HEK293T (cell line): ENCODE data around the gene RPS29.
"Not testable (repeated sequence)": the region's sequence is repeated elsewhere in the genome, so short reads cannot be mapped to it uniquely, and the experiment has no call there.

Source experiments
- CTCF ChIA-PET: fragments of 350-600 bp; formaldehyde crosslinking; extraction: SDS; loops from one replicate; lab custom pipeline; 2021; ENCODE audit warnings: antibody characterized with exemption, inconsistent platforms; lab: Yijun Ruan, JAX
- POLR2A ChIA-PET: fragments of 350-600 bp; formaldehyde crosslinking; extraction: SDS; loops from one replicate; lab custom pipeline; 2020; ENCODE audit warnings: antibody characterized with exemption, inconsistent platforms; lab: Yijun Ruan, JAX
- DNase-seq: peaks from one replicate; pipeline ENCODE4 v3.0.0; 2012; ENCODE audit warnings: mixed read lengths; ENCODE audit errors: extremely low spot score
- ARNT ChIP-seq: fragments of 450-650 bp; IDR thresholded peaks from 2 replicates; pipeline ENCODE4 v1.6.1; 2017; ENCODE audit warnings: mild to moderate bottlenecking
- BHLHE40 ChIP-seq: fragments of 450-650 bp; IDR thresholded peaks from 2 replicates; pipeline ENCODE4 v1.6.1; 2016; ENCODE audit warnings: mild to moderate bottlenecking, moderate library complexity, borderline replicate concordance
- CTBP1 ChIP-seq: fragments of 450-650 bp; IDR thresholded peaks from 2 replicates; pipeline ENCODE4 v1.6.1; 2016; ENCODE audit warnings: borderline replicate concordance
- ELF4 ChIP-seq: fragments of 450-650 bp; IDR thresholded peaks from 2 replicates; pipeline ENCODE4 v1.6.1; 2017; ENCODE audit warnings: antibody characterized with exemption
- FOXA1 ChIP-seq: fragments of 450-650 bp; IDR thresholded peaks from 2 replicates; pipeline ENCODE4 v1.6.1; 2016; ENCODE audit warnings: mild to moderate bottlenecking
- FOXK2 ChIP-seq: fragments of 450-650 bp; IDR thresholded peaks from 2 replicates; pipeline ENCODE4 v1.6.1; 2016; ENCODE audit warnings: mild to moderate bottlenecking
- FOXM1 ChIP-seq: fragments of 450-650 bp; IDR thresholded peaks from 2 replicates; pipeline ENCODE4 v1.6.1; 2017; ENCODE audit warnings: mild to moderate bottlenecking, borderline replicate concordance
- HDGF ChIP-seq: fragments of 450-650 bp; IDR thresholded peaks from 2 replicates; pipeline ENCODE4 v1.6.1; 2017; ENCODE audit warnings: antibody characterized with exemption, borderline replicate concordance
- L3MBTL2 ChIP-seq: fragments of 450-650 bp; conservative IDR thresholded peaks from 2 replicates; pipeline ENCODE4 v1.6.1; 2016; ENCODE audit warnings: mild to moderate bottlenecking
- LEF1 ChIP-seq: fragments of 450-650 bp; IDR thresholded peaks from 2 replicates; pipeline ENCODE4 v1.6.1; 2017; ENCODE audit warnings: mild to moderate bottlenecking, borderline replicate concordance
- NFRKB ChIP-seq: fragments of 450-650 bp; IDR thresholded peaks from 2 replicates; pipeline ENCODE4 v1.6.1; 2016; ENCODE audit warnings: mild to moderate bottlenecking, moderate library complexity
- SP1 ChIP-seq: fragments of 450-650 bp; IDR thresholded peaks from 2 replicates; pipeline ENCODE4 v1.6.1; 2017
- SUZ12 ChIP-seq: fragments of 450-650 bp; IDR thresholded peaks from 2 replicates; pipeline ENCODE4 v1.6.1; 2016; ENCODE audit warnings: mild to moderate bottlenecking
- TARDBP ChIP-seq: fragments of 450-650 bp; IDR thresholded peaks from 2 replicates; pipeline ENCODE4 v1.6.1; 2016
- ZNF384 ChIP-seq: fragments of 450-650 bp; IDR thresholded peaks from 2 replicates; pipeline ENCODE4 v1.6.1; 2016
- TF ChIP-seq, protein P1 (sequence below): fragments of 450-650 bp; IDR thresholded peaks from 2 replicates; pipeline ENCODE4 v1.6.1; 2016

Gene RPS29

DNA sequence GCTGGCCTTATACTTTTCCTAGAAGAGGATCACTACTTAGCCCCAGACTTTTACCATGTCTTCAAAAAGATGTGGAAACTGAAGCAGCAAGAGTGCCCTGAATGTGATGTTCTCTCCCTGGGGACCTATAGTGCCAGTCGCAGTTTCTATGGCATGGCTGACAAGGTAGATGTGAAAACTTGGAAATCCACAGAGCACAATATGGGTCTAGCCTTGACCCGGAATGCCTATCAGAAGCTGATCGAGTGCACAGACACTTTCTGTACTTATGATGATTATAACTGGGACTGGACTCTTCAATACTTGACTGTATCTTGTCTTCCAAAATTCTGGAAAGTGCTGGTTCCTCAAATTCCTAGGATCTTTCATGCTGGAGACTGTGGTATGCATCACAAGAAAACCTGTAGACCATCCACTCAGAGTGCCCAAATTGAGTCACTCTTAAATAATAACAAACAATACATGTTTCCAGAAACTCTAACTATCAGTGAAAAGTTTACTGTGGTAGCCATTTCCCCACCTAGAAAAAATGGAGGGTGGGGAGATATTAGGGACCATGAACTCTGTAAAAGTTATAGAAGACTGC lies 35.9 kb upstream of the RPS29 start:
- TF ChIP-seq ZNF384 = no peak
- TF ChIP-seq SP1 = no peak
- TF ChIP-seq FOXM1 = no peak
- TF ChIP-seq SUZ12 = no peak
- POLR2A ChIA-PET = interaction anchor here (0.8 to 3.5 kb wide), 7 partner anchors 8 to 35 kb away, joined by 3 to 63 read pairs (median 33); partner anchors contain the start of genes LRR1 and RPS29
- CTCF ChIA-PET = interaction anchor here (1.0 to 3.5 kb wide), 2 partner anchors 11 to 12 kb away, joined by 3 to 11 read pairs; partner anchors contain the start of gene DNAAF2
- no peak for DNase-seq

- peak; percentile 40 for DNase-seq
- TF ChIP-seq LEF1 = no peak
- peak; percentile 72 for TF ChIP-seq L3MBTL2
- ChIA-PET POLR2A (interaction anchor here (0.6 to 3.5 kb wide), 18 partner anchors 9 to 237 kb away, joined by 3 to 63 read pairs (median 9); partner anchors contain the start of genes DNAAF2, KLHDC1, KLHDC2 and LRR1), CTCF (interaction anchor here (3.5 kb wide), 1 partner anchor 13 kb away, joined by 11 read pairs; the partner anchor contains the start of gene DNAAF2)
These were observed 35.1 kb upstream of the RPS29 start for GRCh38 chr14:49621114-49621881.

GRCh38 chr14:49620182-49621113 lies 34.3 kb upstream of the RPS29 start, which contains the start of the genes MGAT2 and RPL36AL:
Gene MGAT2 (plus strand): TSS chr14:49620799. CDS start chr14:49621269, 470 bp downstream.
Gene RPL36AL (minus strand): TSS chr14:49620626. CDS start chr14:49619104, 1,522 bp downstream.
- peak; percentile 93 for DNase-seq
- no peak for TF ChIP-seq SP1
- TF ChIP-seq ARNT = no peak
- no peak for TF ChIP-seq ZNF384
- no peak for TF ChIP-seq BHLHE40
- TF ChIP-seq L3MBTL2 = peak; percentile 79
- no peak for TF ChIP-seq FOXK2
- TF ChIP-seq SUZ12 = no peak
- TF ChIP-seq, protein P1, sequence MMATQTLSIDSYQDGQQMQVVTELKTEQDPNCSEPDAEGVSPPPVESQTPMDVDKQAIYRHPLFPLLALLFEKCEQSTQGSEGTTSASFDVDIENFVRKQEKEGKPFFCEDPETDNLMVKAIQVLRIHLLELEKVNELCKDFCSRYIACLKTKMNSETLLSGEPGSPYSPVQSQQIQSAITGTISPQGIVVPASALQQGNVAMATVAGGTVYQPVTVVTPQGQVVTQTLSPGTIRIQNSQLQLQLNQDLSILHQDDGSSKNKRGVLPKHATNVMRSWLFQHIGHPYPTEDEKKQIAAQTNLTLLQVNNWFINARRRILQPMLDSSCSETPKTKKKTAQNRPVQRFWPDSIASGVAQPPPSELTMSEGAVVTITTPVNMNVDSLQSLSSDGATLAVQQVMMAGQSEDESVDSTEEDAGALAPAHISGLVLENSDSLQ = peak; percentile 99
- no peak for TF ChIP-seq LEF1
- TF ChIP-seq HDGF = no peak
- no peak for TF ChIP-seq TARDBP
- peak; percentile 93 for TF ChIP-seq ELF4
- no peak for TF ChIP-seq NFRKB
- CTCF ChIA-PET = interaction anchor here (0.6 to 3.5 kb wide), 5 partner anchors 14 to 159 kb away, joined by 3 to 11 read pairs (median 6); partner anchors contain the start of genes DNAAF2 and RPS29
- POLR2A ChIA-PET = interaction anchor here (0.7 to 3.5 kb wide), 28 partner anchors 8 to 251 kb away, joined by 3 to 63 read pairs (median 6); partner anchors contain the start of genes DNAAF2, KLHDC1, KLHDC2 and LRR1

DNA sequence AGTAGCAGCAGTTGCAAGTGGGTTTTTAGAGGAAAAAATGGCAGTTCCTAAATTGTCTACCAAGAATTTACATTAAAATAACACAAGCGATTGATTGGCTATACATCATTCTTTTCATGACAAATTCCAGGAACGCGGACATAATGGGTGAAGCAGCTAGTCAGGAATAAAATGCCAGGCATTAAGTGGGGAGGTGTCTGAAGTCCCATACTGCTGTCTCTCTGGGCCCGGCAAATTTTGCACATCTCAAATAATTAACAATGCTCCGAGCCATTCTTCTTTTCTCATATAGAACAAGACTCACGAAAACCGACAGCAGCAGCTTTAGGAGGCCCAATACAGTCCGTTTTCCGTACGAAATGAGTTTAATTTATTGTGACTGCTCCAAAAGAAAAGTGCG lies 33.5 kb upstream of the RPS29 start:
- TF ChIP-seq LEF1 = no peak
- TF ChIP-seq ELF4 = no peak
- TF ChIP-seq NFRKB = no peak
- TF ChIP-seq SUZ12 = no peak
- no peak for TF ChIP-seq TARDBP
- no peak for TF ChIP-seq ZNF384
- TF ChIP-seq BHLHE40 = no peak
- TF ChIP-seq, protein P1 = no peak
- TF ChIP-seq SP1 = no peak
- TF ChIP-seq FOXM1 = no peak
- no peak for TF ChIP-seq HDGF
- TF ChIP-seq CTBP1 = no peak
- TF ChIP-seq FOXK2 = no peak
- TF ChIP-seq L3MBTL2 = no peak
- no peak for TF ChIP-seq FOXA1
- TF ChIP-seq ARNT = no peak
- DNase-seq = no peak
- ChIA-PET CTCF (interaction anchor here (0.6 to 3.5 kb wide), 5 partner anchors 15 to 158 kb away, joined by 3 to 11 read pairs (median 6); partner anchors contain the start of genes DNAAF2 and RPS29), POLR2A (interaction anchor here (0.7 to 3.5 kb wide), 25 partner anchors 8 to 251 kb away, joined by 3 to 63 read pairs (median 8); partner anchors contain the start of genes DNAAF2, KLHDC1, KLHDC2 and LRR1)

- POLR2A ChIA-PET = interaction anchor here (1.5 to 3.5 kb wide), 2 partner anchors 9 to 13 kb away, joined by 8 to 63 read pairs; no protein-coding TSS in a partner anchor
- DNase-seq = not testable (repeated sequence)
- CTCF ChIA-PET = interaction anchor here (0.6 to 3.5 kb wide), 2 partner anchors 15 to 33 kb away, joined by 11 read pairs; partner anchors contain the start of gene DNAAF2
These were observed 33.1 kb upstream of the RPS29 start for GRCh38 chr14:49619273-49619672.
